Testis (tissue), 3 donors: ENCODE measurements around the gene SECTM1. TPM values are rescaled to one million over a fixed set of nuclear protein-coding genes. Genes with fewer than 3 reads are reported as not detected.
"Not testable (repeated sequence)": the region's sequence is repeated elsewhere in the genome, so short reads cannot be mapped to it uniquely, and the experiment has no call there.

Experiments used
- DNase-seq: peaks from one replicate; pipeline ENCODE4 v3.0.0-alpha.2; 2019
- H3K27ac ChIP-seq, 2 donors: fragments of 200-600 bp; sonication (generic); one replicate each; pipeline ENCODE4 v1.5.1; 2019
- H3K27me3 ChIP-seq: fragments of 200-600 bp; sonication (generic); one replicate; pipeline ENCODE4 v1.5.1; 2019
- H3K36me3 ChIP-seq: fragments of 200-600 bp; sonication (generic); one replicate; pipeline ENCODE4 v1.5.1; 2017; ENCODE audit warnings: low read depth; ENCODE audit errors: missing control alignments
- H3K4me1 ChIP-seq: fragments of 200-600 bp; sonication (generic); one replicate; pipeline ENCODE4 v1.5.1; 2019
- H3K4me3 ChIP-seq, 2 donors: fragments of 200-600 bp; sonication (generic); one replicate each; pipeline ENCODE4 v1.5.1; 2017 to 2019
- H3K9me3 ChIP-seq: fragments of 200-600 bp; sonication (generic); one replicate; pipeline ENCODE4 v1.5.1; 2017
- CTCF ChIP-seq, 3 experiments: fragments of 450-650 bp in 2 of 3; fragments of 200-600 bp in 1 of 3; sonication (generic) in 1 of 3; IDR thresholded peaks; one replicate each; pipeline ENCODE4 v1.5.1; 2016 to 2019; ENCODE audit warnings: antibody characterized with exemption in 3 of 3, mild to moderate bottlenecking in 2 of 3, moderate library complexity in 1 of 3
- POLR2A ChIP-seq: fragments of 450-650 bp; IDR thresholded peaks from one replicate; pipeline ENCODE4 v1.6.1; 2017; ENCODE audit warnings: antibody characterized with exemption, mild to moderate bottlenecking, moderate library complexity
- WGBS, 2 donors: methylation state at CpG; one replicate each; pipeline ENCODE4 v1.1.5; 2018; 5-methylcytosine and 5-hydroxymethylcytosine counted together
- intact Hi-C: fragments of 100-400 bp; cut with DNase I; formaldehyde crosslinking; loops from one replicate; pipeline ENCODE4 v1.15.1; 2023; ENCODE audit warnings: low total_unique reads
- polyA plus RNA-seq: library from polyadenylated mRNA; stranded (reverse); fragments of 350-450 nt; fragmentation: Illumina TruSeq; extraction: RNeasy Lipid Tissue Mini Kit (QIAGEN cat#74804); gene quantifications from one replicate; pipeline ENCODE4 v1.2.3, GENCODE V29; 2014; ENCODE audit warnings: low read depth, low replicate concordance; ENCODE audit not compliant: insufficient read depth
- total RNA-seq, 2 donors: library from RNA; depleted of rRNA; stranded (reverse); fragments of >200 nt; gene quantifications; one replicate each; pipeline ENCODE4 v1.2.3, GENCODE V29; 2016

The SECTM1 gene
- total and polyA plus RNA-seq, 3 donors from 2014 or later: 0.55 to 9.3 (median 5.9) TPM

GRCh38 chr17:82374626-82375331 is 41.2 kb upstream of the SECTM1 start:
- DNase-seq: no peak
- H3K27ac ChIP-seq: no peak overlapping the region
- H3K4me1 ChIP-seq: no peaks in the 10 kb centered on the region
- 35 to 69% methylated on average over 6 to 54 of the region's 79 CpGs for WGBS, 2 donors
- H3K36me3 ChIP-seq: no peaks in the 10 kb centered on the region
- no peaks in the 10 kb centered on the region for H3K27me3 ChIP-seq
- intact Hi-C loops: no loop called here
- H3K4me3 ChIP-seq: peak overlapping the region in 1 of 2 donors; percentile 1
- no peaks in the 10 kb centered on the region for H3K9me3 ChIP-seq
- TF ChIP-seq POLR2A (no peak), CTCF (IDR thresholded peaks at IDR 0.05) (no peak)

GRCh38 chr17:82373731-82374625 is 40.4 kb upstream of the SECTM1 start:
- no peak for DNase-seq
- Histone ChIP-seq H3K4me1 (no peaks in the 10 kb centered on the region), H3K27me3 (no peaks in the 10 kb centered on the region), H3K9me3 (no peaks in the 10 kb centered on the region), H3K27ac (no peak overlapping the region), H3K36me3 (no peaks in the 10 kb centered on the region), H3K4me3 (no peak overlapping the region)
- 57 to 87% methylated on average over 17 to 35 of the region's 37 CpGs for WGBS, 2 donors
- TF ChIP-seq POLR2A (no peak), CTCF (IDR thresholded peaks at IDR 0.05) (no peak)
- intact Hi-C loops: no loop called here

GRCh38 chr17:82373072-82373452 is 39.5 kb upstream of the SECTM1 start:
- intact Hi-C loops, H3K4me1 ChIP-seq, H3K27ac ChIP-seq, H3K4me3 ChIP-seq, DNase-seq, H3K27me3 ChIP-seq, H3K9me3 ChIP-seq, H3K36me3 ChIP-seq: not testable (repeated sequence)
- 81 to 82% methylated on average over 10 of the region's 10 CpGs for WGBS, 2 donors

- Histone ChIP-seq H3K27ac (no peak overlapping the region), H3K36me3 (no peaks in the 10 kb centered on the region), H3K9me3 (no peaks in the 10 kb centered on the region), H3K27me3 (no peaks in the 10 kb centered on the region), H3K4me1 (no peaks in the 10 kb centered on the region), H3K4me3 (no peak overlapping the region)
- intact Hi-C loops: no loop called here
- WGBS, 2 donors: 47 to 49% methylated on average over 22 to 40 of the region's 41 CpGs
- TF ChIP-seq CTCF (IDR thresholded peaks at IDR 0.05) (no peak), POLR2A (no peak)
- DNase-seq: no peak
Observed at GRCh38 chr17:82372249-82373071, 38.9 kb upstream of the SECTM1 start.
